NCI-H524 treated with DMSO at 0.1 percent for 48 hours (cell line): ENCODE data around the gene MYO16.

ENCODE experiments used
- DNase-seq: peaks from one replicate; lab custom pipeline; 2025; lab: John Stamatoyannopoulos, UW

Gene MYO16

DNA sequence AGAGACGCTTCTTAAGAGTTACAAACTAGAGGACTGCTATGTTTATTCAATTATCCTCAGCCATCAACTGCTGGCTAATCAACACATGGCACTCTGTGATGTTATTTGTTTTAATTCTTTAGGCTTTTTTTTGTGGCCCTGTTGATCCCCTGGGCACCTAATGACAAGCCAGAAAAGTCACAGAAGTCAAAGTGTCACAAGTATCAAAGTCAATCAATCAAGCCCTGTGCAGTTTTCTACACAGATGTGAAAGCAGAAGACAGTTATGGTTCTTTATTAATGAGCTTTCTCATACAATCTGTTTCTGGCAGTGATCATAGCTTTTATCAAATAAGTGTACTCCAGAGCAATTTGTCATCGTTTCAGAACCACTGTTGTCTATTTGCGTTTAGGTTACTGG is 34.3 kb downstream of the MYO16 start:
- no peak for DNase-seq

DNA sequence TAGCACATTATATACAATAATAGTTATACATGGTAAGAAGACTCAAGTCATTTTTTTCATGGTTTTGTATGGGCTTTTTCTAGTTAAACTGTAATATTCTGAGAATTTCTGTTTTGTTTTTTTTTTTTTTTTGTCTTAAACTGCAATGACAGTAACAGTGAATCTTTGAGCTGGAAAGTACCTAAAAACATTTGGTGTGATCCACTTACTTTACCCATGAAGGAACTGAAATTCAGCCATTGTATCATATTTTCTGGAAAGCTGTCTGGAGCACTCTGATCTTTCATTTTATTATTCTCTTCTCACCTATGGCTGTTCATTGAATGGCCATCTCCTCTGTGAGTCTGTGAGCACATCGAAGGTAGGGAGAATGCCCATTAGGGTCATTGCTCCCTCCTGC is 37.8 kb downstream of the MYO16 start:
- no peak for DNase-seq

DNA sequence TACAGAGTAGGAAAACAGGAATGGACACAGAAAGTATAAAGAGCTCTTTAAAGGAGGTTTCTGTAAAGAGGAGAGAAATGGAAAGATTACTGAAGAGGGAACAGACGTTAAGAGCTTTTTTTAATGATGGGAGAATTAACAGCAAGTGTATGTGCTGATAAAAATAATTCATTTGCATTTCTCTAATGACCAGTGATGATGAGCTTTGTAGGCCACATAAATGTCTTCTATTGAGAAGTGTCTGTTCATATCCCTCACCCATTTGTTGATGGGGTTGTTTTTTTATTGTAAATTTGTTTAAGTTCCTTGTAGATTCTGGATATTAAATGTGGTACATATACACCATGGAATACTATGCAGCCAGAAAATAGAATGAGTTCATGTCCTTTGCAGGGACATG is 40.0 kb downstream of the MYO16 start:
- no peak for DNase-seq

DNA sequence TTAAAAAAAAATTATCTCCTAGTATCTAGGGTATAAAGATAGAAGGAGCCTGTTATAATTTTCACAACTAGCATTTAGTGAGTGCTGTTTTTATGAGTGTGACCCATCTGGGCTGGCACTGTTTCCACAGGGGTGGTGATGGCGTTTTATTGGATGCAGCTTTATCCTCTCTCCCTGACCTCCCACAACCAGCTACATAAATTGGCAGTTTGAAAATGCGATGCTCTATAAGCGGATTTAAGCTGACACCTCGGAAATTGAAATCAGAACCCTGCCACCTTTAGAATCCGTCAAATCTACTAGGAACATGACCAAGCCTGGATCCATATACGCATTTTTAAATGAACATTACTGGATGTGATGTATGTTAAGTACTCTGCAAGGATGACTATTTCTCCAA is 44.9 kb downstream of the MYO16 start:
- no peak for DNase-seq

DNA sequence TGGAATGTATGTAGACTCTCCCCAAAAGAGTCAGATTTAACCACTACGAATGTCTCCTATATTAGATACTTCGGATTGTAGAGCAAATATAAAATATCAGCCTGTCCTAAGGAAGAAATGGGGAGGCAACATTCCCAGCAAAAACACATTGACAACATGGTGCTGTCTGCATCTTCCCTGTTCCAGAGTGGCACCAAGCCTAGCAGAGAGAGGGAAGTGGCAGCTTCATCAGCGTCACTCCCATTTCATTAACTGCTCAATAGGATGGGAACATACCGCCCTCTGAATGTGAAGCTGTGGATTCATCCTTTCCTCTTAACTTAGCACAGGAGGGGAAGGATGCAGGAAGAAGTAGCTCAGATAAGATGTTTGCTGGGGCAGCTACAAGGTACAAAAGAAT is 45.4 kb downstream of the MYO16 start:
- DNase-seq = peak; percentile 75

DNA sequence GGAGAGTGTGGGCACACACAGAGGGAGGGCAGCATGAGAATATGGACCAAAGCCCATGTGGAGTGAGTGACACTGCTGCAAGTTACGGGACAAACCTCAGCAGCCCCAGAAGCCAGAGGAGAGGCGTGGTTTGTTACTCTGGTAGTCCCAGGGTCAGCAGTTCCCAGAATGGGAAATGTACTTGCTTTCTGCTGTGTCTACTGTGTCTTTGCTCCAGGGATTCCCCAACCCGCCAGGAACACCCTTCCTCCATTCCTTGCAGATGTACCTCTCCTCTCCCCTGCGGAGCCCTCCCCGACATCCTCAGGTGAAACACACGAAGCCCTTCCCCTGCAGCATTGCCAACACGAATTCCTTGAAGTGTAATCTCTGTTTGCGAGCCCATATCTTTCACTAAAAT is 47.2 kb downstream of the MYO16 start:
- DNase-seq = no peak

DNA sequence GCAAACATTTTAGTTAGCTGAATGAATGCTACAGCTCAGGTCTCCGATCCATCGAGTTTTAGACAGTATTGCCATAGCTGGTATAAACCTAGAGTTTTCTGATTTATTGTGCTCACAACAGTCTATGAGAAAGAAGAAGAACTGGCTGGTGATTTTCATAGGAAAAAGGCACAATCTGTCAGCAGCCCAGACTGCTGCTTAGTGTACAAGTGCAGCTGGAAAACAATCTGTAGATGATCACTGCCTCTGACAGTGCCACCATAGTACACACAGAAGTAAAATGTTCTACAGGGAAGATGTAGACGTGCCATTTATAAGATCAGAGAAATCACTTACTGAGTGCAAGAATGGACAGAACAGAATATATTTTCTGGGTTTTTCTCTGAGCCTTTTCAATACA is 48.4 kb downstream of the MYO16 start:
- DNase-seq = peak; percentile 36

DNA sequence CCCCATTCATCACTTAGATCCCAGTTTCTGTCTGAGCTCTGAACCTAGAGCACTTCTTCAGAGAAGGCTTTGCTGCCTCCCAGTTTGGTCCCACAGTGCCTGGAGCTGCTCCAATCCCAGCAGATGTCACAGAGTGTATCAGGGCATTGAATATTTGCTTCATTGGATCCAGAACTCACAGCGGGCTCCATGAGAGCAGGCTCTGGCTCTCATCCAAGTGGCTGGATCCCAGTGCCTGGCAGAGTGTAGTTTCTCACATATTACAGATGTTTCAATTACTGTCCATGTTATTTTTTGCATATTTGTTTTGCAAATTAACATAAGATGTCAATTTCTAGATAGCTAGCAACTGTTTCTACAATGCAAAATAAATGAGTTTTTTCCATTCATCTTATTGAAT is 50.6 kb downstream of the MYO16 start:
- DNase-seq = no peak

DNA sequence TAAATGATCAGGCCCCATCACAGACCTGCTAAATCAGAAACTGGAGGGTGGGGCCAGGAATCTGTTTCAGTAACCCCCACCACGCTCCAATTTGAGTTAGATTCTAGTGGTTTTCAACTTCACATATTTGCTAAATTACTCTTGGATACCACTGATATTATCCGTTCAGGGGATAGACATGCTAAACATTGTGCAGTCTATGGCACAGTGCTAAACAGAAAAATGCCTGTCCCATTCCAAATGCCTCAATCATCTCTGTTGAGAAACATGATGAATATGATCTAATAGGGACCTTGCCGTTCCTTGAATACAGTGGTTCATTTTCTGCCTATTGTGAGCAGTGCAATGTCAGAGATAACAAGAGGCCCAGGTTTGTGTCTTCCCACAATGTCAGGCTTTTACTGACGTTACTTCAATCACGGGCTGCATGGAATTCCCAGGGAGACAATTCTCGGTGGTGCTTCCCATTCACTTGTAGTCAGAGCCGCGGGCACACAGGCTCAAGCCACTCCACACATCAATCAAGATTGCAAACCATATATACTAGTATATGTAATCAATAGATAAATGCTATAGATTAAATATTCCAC is 52.7 kb downstream of the MYO16 start:
- DNase-seq = no peak

DNA sequence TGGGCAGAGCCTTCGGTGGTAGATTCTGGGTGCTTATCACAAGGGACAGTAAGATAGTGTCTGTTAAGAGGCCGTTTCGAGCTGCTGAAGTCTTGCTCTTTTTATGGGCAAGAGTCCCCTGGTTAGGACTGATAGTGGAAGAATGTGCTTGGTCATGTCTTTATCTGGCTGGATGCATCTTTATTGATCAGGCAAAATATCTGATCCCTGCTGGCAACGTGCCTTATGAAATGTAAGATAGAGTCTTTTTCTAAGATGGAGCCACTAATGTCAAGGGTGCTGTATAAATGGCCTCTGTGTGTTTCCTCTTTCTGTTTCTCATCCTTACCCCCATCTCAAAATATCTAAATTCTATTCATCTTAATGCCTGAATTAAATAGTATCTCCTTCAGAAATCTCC is 53.3 kb downstream of the MYO16 start:
- no peak for DNase-seq

DNA sequence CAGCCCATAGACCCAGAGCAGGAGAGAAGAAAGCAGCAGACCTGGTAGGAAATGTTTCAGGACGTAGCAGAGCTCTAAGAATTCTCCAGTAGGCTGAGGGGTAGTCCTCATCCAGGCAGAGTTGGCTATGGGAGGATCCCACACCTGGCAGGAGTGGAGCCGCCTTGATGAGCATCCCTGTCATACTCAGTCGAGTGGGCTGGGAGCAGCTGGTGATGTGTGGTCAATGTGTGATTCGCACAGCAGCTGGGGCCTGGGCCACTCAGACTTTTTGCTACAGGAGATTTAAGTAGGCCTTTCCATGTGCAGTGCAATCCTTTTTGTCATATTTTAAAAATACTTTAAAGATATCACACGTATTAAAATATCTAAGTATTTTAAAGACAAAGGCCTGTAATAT is 56.6 kb downstream of the MYO16 start:
- no peak for DNase-seq

DNA sequence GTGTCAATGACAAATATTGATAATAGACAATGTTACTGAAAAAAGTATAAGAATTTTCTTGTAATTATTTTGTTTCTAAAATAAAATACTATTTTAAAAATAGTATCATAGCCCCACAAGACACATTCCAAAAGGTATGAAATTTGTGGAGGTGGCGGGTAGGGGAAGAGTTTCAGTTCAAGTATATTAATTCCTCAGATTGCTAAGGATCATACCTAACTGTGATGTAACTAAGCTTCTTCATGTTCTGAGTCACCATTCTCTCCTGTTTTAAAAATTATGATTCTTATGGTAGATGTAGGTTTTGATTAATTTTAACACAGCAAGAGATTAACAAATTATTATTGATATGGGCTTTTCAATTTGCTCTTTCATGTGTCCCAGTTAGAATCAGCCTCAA is 61.3 kb downstream of the MYO16 start:
- DNase-seq = no peak

DNA sequence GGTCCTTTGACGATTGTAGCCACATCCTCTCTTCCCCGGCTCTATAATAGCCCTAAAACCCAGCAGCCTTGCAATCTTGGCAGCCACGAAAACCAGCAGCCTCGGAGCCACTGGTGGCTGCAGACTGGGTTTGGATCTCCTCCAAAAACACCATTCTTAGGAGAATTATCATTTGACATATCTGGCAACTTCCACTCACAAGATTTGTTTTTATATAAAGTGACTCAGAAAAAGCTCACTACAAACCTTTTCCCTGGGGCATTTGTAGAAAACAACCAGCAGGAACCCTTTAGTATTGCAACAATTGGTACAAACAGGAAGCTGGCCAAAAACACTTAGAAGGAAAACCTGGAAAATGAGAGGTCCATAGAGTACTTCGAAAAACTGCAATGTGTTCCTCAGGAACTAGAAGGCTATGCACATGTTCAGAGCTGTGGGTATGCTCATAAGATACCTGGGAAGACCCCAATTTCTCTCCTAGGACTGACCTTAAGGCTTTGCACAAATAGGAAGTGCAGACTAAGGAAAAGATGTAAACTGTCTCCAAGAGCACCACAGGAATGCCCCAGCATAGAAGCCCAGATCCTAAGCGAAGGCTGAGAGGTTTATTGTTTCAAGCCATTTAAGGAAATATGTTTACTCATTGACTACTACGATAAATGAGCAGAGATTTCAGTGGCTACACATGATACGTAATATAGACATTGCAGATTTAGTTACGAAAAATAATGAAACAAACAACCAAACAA is 71.2 kb downstream of the MYO16 start:
- no peak for DNase-seq

DNA sequence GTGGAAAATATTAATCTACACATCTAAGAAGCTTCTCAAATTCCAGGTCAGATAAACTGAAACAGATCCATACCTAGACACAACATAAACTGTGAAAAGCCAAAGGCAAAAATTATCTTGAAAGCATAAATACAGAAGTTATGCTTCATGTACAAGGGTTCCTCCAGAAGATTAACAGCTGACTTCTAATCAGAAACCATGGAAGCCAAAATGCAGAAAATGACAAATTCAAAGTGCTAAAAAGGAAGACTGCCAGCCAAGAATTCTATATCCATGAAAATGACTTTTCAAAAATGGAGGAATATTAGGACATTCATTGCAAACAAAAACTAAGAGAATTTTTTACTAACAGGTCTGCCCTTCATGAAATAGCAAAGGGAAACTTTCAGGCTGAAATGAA is 72.8 kb downstream of the MYO16 start:
- DNase-seq = no peak

DNA sequence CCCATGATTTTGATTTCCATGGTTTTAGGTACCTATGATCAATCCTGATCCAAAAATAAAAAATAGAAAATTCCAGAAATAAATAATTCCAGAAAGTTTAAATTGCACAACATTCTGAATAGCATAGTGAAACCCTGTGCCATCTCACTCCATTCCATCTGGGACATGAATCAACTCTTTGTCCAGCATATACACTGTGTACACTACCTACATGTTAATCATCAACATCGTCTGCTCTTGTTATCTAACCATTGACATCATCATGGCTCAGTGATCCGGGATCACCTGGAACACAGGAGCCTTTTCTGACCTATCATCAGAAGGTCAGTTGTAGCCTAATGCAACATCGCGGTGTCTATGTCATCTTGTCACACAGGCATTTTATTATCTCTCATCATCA is 75.6 kb downstream of the MYO16 start:
- DNase-seq = no peak

DNA sequence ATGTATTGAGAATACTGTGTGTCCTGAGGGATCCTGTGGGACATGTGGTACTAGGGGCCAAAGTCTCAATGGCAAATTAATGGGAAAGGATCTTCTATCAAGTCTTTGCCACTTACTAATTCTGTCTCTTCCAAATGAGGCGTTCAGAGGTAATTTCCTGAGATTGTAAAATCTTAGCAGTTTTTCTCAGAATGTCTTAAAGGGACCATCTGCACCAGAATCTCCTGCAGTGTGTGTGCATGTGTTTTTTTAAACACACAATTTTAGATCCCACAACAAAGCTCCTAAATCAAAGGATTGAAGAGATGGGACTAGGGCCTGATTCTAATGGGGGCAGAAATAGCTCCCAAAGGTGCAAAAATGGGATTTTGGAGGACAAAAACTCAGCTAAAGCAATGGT is 78.2 kb downstream of the MYO16 start:
- no peak for DNase-seq

DNA sequence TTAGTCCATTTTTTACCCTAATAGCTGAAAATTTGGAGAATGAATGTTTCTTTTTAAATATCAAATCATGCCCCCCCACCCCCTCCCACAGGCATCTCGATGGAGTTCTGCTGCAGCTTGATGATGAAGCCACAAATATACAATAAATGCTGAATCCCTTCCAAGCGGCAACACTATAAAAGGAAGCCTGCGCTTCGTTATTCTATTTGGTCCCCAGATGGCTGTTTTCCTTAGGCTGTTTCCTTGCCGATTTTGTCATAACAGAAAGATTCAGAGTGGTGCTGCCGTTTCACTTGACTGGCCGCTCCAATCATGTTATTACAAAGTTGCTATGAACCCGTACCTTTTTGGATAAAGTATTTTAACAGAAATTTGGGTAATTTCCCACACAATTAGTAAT is 79.5 kb downstream of the MYO16 start:
- no peak for DNase-seq

DNA sequence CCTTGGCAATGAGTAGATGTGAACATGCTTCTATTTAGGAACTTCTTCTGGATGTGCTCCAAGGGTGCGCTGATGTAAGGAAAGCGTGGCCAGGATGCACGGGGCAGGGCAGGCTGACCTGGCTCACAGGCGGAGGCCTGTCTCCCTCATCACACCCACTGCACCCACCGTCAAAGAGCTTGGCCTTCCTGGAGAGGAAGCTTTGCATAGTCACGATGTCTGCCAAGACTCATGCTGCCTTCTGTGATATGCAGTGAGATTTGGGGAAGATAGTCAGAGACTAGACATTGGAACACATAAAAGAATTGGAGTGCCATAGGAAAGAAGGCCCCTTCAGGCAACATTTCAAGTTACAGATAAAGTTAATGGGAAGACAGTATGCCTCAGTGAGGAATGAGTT is 82.0 kb downstream of the MYO16 start:
- DNase-seq = no peak

DNA sequence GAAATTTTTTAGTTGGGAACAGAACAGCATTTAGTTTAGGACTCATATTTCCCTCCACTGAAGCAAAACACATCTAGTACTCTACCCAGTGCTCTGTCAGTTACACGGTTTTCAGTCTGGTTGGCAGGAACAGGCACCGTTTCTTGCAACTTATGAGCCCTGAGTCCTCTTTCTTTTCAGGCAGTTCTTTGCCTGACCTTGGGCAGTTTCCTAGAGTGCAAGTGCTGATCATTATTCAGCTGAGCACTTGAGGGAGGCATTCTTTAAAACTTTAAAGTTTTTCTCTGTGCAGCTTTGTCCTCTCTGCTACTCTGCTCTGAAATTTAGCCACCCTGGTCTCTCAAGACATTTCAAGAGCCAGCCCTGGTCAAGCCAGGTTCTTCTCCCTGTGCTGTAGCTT is 96.1 kb downstream of the MYO16 start:
- no peak for DNase-seq

DNA sequence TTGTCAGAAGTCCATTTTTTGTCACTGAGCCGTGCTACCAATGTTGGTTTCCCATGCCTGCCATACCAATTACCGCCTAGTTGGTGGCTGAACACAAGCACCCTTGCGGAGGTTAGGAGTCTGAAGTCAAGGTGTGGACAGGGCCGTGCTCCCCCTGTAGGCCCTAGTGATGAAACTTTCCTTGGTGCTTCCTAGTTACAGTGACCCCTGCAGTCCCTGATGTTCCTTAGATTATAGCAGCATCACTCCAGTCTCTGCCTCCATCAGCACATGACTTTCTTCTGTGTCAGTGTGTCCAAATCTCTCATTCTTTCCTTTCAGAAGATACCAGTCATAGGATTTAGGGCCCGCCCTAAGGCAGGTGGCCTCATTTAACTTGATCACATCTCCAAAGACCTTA is 99.0 kb downstream of the MYO16 start:
- DNase-seq = no peak

DNA sequence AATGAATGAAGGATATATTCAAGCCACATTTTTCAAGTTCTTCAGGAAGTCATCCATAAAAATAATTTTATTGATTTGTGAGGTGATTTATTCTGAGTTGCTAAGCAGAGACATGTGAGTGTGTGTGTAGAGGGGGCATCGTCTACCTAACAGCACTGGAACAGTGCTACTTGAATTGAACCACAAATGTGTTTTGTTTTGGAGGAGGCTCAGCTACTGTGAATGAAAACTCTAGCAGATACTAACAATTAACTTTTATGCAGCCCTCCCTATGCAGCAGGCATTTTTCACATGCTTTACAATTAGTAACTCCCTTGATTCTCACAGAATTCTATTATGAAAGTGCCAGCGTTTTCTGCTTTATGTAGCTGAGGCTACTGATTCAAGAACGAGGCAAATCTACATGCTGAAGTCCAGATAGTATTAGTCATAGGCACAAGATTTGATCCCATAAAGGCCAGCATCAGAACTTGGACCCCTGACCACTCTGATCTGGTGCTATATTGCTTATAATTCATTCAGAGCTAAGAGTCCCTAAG is 103.7 kb downstream of the MYO16 start:
- DNase-seq = no peak

DNA sequence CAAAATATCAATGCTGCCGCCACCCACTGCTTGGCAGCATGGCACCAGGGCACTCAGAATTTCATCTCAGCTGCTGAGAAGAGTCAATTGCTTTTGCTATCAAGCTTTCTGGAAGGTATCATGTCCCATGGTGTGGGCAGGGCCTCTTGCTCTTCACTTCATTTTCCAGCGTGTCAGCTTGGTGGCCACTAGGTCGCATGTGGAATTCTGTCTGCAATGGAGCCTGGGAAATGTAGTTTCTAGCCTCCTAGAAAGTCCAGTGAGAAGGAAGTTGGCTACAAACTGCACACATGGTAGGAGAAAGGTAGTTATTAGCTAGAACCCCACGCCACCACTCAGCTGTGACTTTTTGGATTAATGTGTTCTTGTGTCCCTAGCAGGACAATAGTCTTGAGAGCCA is 105.3 kb downstream of the MYO16 start:
- no peak for DNase-seq

DNA sequence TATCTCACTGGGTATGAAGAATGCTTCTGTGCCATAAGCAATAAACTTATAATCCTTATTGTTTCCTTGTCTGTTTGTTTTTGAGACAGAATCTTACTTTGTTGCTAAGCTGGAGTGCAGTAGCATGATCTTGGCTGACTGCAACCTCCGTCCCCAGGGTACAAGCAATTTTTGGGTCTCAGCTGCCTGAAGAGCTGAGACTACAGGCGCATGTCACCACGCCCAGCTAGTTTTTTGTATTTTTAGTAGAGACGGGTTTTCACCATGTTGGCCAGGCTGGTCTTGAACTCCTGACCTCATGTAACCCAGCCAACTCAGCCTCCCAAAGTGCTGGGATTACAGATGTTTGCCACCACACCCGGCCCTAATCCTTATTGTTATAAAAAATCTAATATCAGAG is 112.5 kb downstream of the MYO16 start:
- DNase-seq = no peak
